Adipocyte (in vitro differentiated cells): ENCODE measurements around the gene NFASC.

ENCODE experiments used
- DNase-seq: peaks from one replicate; pipeline ENCODE4 v3.0.0-alpha.2; 2015; ENCODE audit warnings: low read depth
- H3K27me3 ChIP-seq: replicated peaks from 2 replicates; pipeline ENCODE4 v1.7.0; 2013; ENCODE audit warnings: mild to moderate bottlenecking, low read length, moderate library complexity; ENCODE audit not compliant: control insufficient read depth, insufficient read depth
- H3K36me3 ChIP-seq: 2 replicates; pipeline ENCODE4 v1.7.0; 2013; ENCODE audit warnings: low read length, mild to moderate bottlenecking, moderate library complexity; ENCODE audit not compliant: control insufficient read depth, insufficient read depth, severe bottlenecking
- H3K4me1 ChIP-seq: 2 replicates; pipeline ENCODE4 v1.7.0; 2013; ENCODE audit warnings: mild to moderate bottlenecking, low read length, moderate library complexity; ENCODE audit not compliant: control insufficient read depth, insufficient read depth
- H3K4me3 ChIP-seq: 2 replicates; pipeline ENCODE4 v1.7.0; 2013; ENCODE audit warnings: mild to moderate bottlenecking, low read length, moderate library complexity
- H3K9ac ChIP-seq: 2 replicates; pipeline ENCODE4 v1.7.0; 2013; ENCODE audit warnings: mild to moderate bottlenecking, low read length, moderate library complexity
- H3K9me3 ChIP-seq: 2 replicates; pipeline ENCODE4 v1.7.0; 2013; ENCODE audit warnings: mild to moderate bottlenecking, low read length, moderate library complexity; ENCODE audit not compliant: control insufficient read depth

The NFASC gene

GRCh38 chr1:204975568-204976235 lies 105.0 kb downstream of the NFASC start:
- Histone ChIP-seq H3K9ac (no peak overlapping the region), H3K36me3 (peaks cover 60% of the 10 kb centered on the region), H3K27me3 (no peaks in the 10 kb centered on the region), H3K9me3 (no peaks in the 10 kb centered on the region), H3K4me1 (peaks cover 14% of the 10 kb centered on the region), H3K4me3 (no peak overlapping the region)
- peak; percentile 73 for DNase-seq

GRCh38 chr1:204976646-204977045 lies 106.0 kb downstream of the NFASC start:
- DNase-seq: no peak
- Histone ChIP-seq H3K36me3 (peaks cover 58% of the 10 kb centered on the region), H3K4me3 (no peak overlapping the region), H3K9ac (no peak overlapping the region), H3K4me1 (peaks cover 13% of the 10 kb centered on the region), H3K27me3 (no peaks in the 10 kb centered on the region), H3K9me3 (no peaks in the 10 kb centered on the region)

- no peak overlapping the region for H3K9ac ChIP-seq
- H3K4me1 ChIP-seq: peaks cover 7% of the 10 kb centered on the region
- H3K27me3 ChIP-seq: no peaks in the 10 kb centered on the region
- no peak for DNase-seq
- peaks cover 61% of the 10 kb centered on the region for H3K36me3 ChIP-seq
- H3K9me3 ChIP-seq: no peaks in the 10 kb centered on the region
- no peak overlapping the region for H3K4me3 ChIP-seq
Measured at GRCh38 chr1:204977318-204977717, 106.7 kb downstream of the NFASC start.

GRCh38 chr1:204978782-204979181 lies 108.1 kb downstream of the NFASC start:
- Histone ChIP-seq H3K27me3 (no peaks in the 10 kb centered on the region), H3K36me3 (peaks cover 62% of the 10 kb centered on the region), H3K9me3 (no peaks in the 10 kb centered on the region), H3K9ac (no peak overlapping the region), H3K4me3 (no peak overlapping the region), H3K4me1 (peaks cover 4% of the 10 kb centered on the region)
- no peak for DNase-seq

- Histone ChIP-seq H3K4me1 (peaks cover 4% of the 10 kb centered on the region), H3K4me3 (no peak overlapping the region), H3K27me3 (no peaks in the 10 kb centered on the region), H3K36me3 (peaks cover 60% of the 10 kb centered on the region), H3K9me3 (no peaks in the 10 kb centered on the region), H3K9ac (no peak overlapping the region)
- no peak for DNase-seq
Measured at GRCh38 chr1:204979306-204979705, 108.6 kb downstream of the NFASC start.

- Histone ChIP-seq H3K36me3 (peaks cover 54% of the 10 kb centered on the region), H3K9me3 (no peaks in the 10 kb centered on the region), H3K9ac (no peak overlapping the region), H3K4me3 (no peak overlapping the region), H3K27me3 (no peaks in the 10 kb centered on the region), H3K4me1 (peaks cover 4% of the 10 kb centered on the region)
- no peak for DNase-seq
Measured at GRCh38 chr1:204979891-204980649, 109.4 kb downstream of the NFASC start.

- Histone ChIP-seq H3K4me3 (no peak overlapping the region), H3K36me3 (peaks cover 59% of the 10 kb centered on the region), H3K9ac (no peak overlapping the region), H3K27me3 (no peaks in the 10 kb centered on the region), H3K9me3 (no peaks in the 10 kb centered on the region), H3K4me1 (peaks cover 4% of the 10 kb centered on the region)
- DNase-seq: no peak
Measured at GRCh38 chr1:204980840-204981405, 110.3 kb downstream of the NFASC start.

DNA sequence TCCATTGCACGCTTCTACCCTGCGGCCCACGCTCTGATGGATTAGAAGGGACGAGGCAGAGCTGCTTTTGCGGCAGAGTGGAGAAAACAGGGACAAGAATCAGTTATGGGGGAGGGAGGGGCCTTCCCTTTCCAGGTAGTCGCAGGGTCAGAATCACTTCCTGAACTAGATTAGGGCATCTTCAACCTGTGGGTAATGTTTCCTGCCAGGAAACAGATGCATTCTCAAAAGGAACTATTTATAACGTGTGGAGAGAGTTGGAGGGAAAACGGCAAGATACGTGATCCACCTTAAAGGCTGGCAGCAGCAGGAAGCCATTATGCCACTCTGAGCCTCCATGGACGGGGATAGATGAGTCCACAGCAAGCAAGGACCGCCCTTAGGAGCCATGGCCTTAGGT lies 112.5 kb downstream of the NFASC start:
- Histone ChIP-seq H3K4me3 (no peak overlapping the region), H3K9me3 (no peaks in the 10 kb centered on the region), H3K27me3 (no peaks in the 10 kb centered on the region), H3K36me3 (peaks cover 54% of the 10 kb centered on the region), H3K9ac (no peak overlapping the region), H3K4me1 (peaks cover 4% of the 10 kb centered on the region)
- DNase-seq: no peak

GRCh38 chr1:204983881-204984280 lies 113.2 kb downstream of the NFASC start:
- Histone ChIP-seq H3K9ac (no peak overlapping the region), H3K9me3 (no peaks in the 10 kb centered on the region), H3K36me3 (peaks cover 60% of the 10 kb centered on the region), H3K4me3 (no peak overlapping the region), H3K27me3 (no peaks in the 10 kb centered on the region), H3K4me1 (peaks cover 4% of the 10 kb centered on the region)
- DNase-seq: no peak

GRCh38 chr1:204984499-204984898 lies 113.8 kb downstream of the NFASC start:
- Histone ChIP-seq H3K27me3 (no peaks in the 10 kb centered on the region), H3K4me1 (peaks cover 4% of the 10 kb centered on the region), H3K4me3 (no peak overlapping the region), H3K9me3 (no peaks in the 10 kb centered on the region), H3K9ac (no peak overlapping the region), H3K36me3 (peaks cover 57% of the 10 kb centered on the region)
- no peak for DNase-seq

- Histone ChIP-seq H3K36me3 (peaks cover 48% of the 10 kb centered on the region), H3K27me3 (no peaks in the 10 kb centered on the region), H3K9me3 (no peaks in the 10 kb centered on the region), H3K9ac (no peak overlapping the region), H3K4me1 (no peaks in the 10 kb centered on the region), H3K4me3 (no peak overlapping the region)
- no peak for DNase-seq
Measured at GRCh38 chr1:204986181-204986580, 115.5 kb downstream of the NFASC start.
